ENCODE results near the gene DOCK1. TPM values are rescaled to one million over a fixed set of nuclear protein-coding genes. Genes with fewer than 3 reads are reported as not detected.

DOCK1 gene
- total RNA-seq, 4 donors from 2014 or later = 31.3 to 82.3 (median 44.1) TPM

GRCh38 chr10:127372361-127372760 lies 467.1 kb downstream of the DOCK1 start:
- no peak for TF ChIP-seq CTCF (IDR thresholded peaks at IDR 0.05)
- ATAC-seq (ENCODE audit: low FRiP score) (no peak), DNase-seq (ENCODE audit: low spot score) (no peak)

GRCh38 chr10:127374074-127374680 lies 468.9 kb downstream of the DOCK1 start:
- TF ChIP-seq CTCF (IDR thresholded peaks at IDR 0.05) = no peak
- ATAC-seq (ENCODE audit: low FRiP score) = no peak

GRCh38 chr10:127374901-127375300 lies 469.7 kb downstream of the DOCK1 start:
- no peak for TF ChIP-seq CTCF (IDR thresholded peaks at IDR 0.05)
- no peak for DNase-seq (ENCODE audit: low spot score)
- ATAC-seq (ENCODE audit: low FRiP score) = no peak

More at GRCh38 chr10:127374074-127374680, 468.9 kb downstream of the DOCK1 start:
- DNase-seq (ENCODE audit: low spot score) = no peak

GRCh38 chr10:127375461-127375860 lies 470.2 kb downstream of the DOCK1 start:
- no peak for ATAC-seq (ENCODE audit: low FRiP score)
- no peak for DNase-seq (ENCODE audit: low spot score)
- TF ChIP-seq CTCF (IDR thresholded peaks at IDR 0.05) = no peak

GRCh38 chr10:127376071-127376470 lies 470.8 kb downstream of the DOCK1 start:
- DNase-seq (ENCODE audit: low spot score) = no peak
- TF ChIP-seq CTCF (IDR thresholded peaks at IDR 0.05) = no peak
- no peak for ATAC-seq (ENCODE audit: low FRiP score)

GRCh38 chr10:127378628-127379027 lies 473.4 kb downstream of the DOCK1 start:
- no peak for TF ChIP-seq CTCF (IDR thresholded peaks at IDR 0.05)
- no peak for ATAC-seq (ENCODE audit: low FRiP score)
- DNase-seq (ENCODE audit: low spot score) = no peak

- ATAC-seq (ENCODE audit: low FRiP score) (no peak), DNase-seq (ENCODE audit: low spot score) (no peak)
- no peak for TF ChIP-seq CTCF (IDR thresholded peaks at IDR 0.05)
Observed at GRCh38 chr10:127384532-127384931, 479.3 kb downstream of the DOCK1 start.

Data from omental fat pad (tissue), 4 donors.